SK-N-SH (cell line): ENCODE data around the gene ATAD3B. TPM values are rescaled to one million over a fixed set of nuclear protein-coding genes. Genes with fewer than 3 reads are reported as not detected.
A peak's percentile ranks its signal among the peaks of the same experiment; 100 is the strongest.

Source experiments
- CTCF ChIA-PET: fragments of 300-600, 350-600 bp; formaldehyde crosslinking; extraction: SDS; loops from one replicate; lab custom pipeline; 2021; lab: Yijun Ruan, JAX
- POLR2A ChIA-PET: fragments of 350-600 bp; sonication (Branson Sonifier 250); formaldehyde crosslinking; extraction: SDS; loops from one replicate; lab custom pipeline; 2020; ENCODE audit warnings: antibody characterized with exemption, inconsistent platforms; lab: Yijun Ruan, JAX
- DNase-seq: peaks from one replicate; pipeline ENCODE4 v3.0.0; 2012
- H2AFZ ChIP-seq: fragments of 200-600 bp; sonication (generic); 2 replicates; pipeline ENCODE4 v1.8.1; 2016; ENCODE audit warnings: antibody characterized with exemption, mild to moderate bottlenecking, low read depth
- H3F3A ChIP-seq: fragments of 200-600 bp; sonication (generic); replicated peaks from 2 replicates; pipeline ENCODE3; 2016; ENCODE audit warnings: antibody characterized with exemption, mild to moderate bottlenecking; ENCODE audit not compliant: insufficient read depth
- H3K27ac ChIP-seq, 2 experiments: fragments of 200-500 bp in 1 of 2; fragments of 200-600 bp in 1 of 2; sonication (Bioruptor generic) in 1 of 2; sonication (generic), shearing (Covaris generic) in 1 of 2; 2 replicates each; pipeline versions ENCODE4 v1.5.1 to v1.6.1; 2014 to 2016; ENCODE audit warnings: low read depth in 2 of 2, inconsistent platforms in 1 of 2, low read length in 1 of 2, mild to moderate bottlenecking in 1 of 2, mixed read lengths in 1 of 2
- H3K27me3 ChIP-seq: fragments of 200-600 bp; sonication (generic), shearing (Covaris generic); 2 replicates; pipeline ENCODE4 v1.6.1; 2016; ENCODE audit warnings: mixed run types; ENCODE audit not compliant: insufficient read depth
- H3K36me3 ChIP-seq, 2 experiments: fragments of 200-500 bp in 1 of 2; fragments of 200-600 bp in 1 of 2; sonication (Bioruptor generic) in 1 of 2; sonication (generic) in 1 of 2; replicated peaks in 1 of 2; 2 replicates each; pipeline versions ENCODE3 to v1.5.1; 2014 to 2016; ENCODE audit warnings: low read length in 1 of 2, mild to moderate bottlenecking in 1 of 2; ENCODE audit not compliant: insufficient read depth in 2 of 2, control insufficient read depth in 1 of 2
- H3K4me1 ChIP-seq, 2 experiments: fragments of 200-500 bp in 1 of 2; fragments of 200-600 bp in 1 of 2; sonication (Bioruptor generic) in 1 of 2; sonication (generic), shearing (Covaris generic) in 1 of 2; 2 replicates each; pipeline versions ENCODE4 v1.5.1 to v1.6.1; 2014 to 2016; ENCODE audit warnings: low read depth in 1 of 2, low read length in 1 of 2, mixed run types in 1 of 2; ENCODE audit not compliant: insufficient read depth in 2 of 2, control insufficient read depth in 1 of 2
- H3K4me2 ChIP-seq: fragments of 200-600 bp; sonication (generic), shearing (Covaris generic); 2 replicates; pipeline ENCODE4 v1.6.1; 2017; ENCODE audit warnings: mixed run types
- H3K4me3 ChIP-seq, 2 experiments: fragments of 200-500 bp in 1 of 2; fragments of 200-600 bp in 1 of 2; sonication (Bioruptor generic) in 1 of 2; sonication (generic), shearing (Covaris generic) in 1 of 2; 2 replicates each; pipeline versions ENCODE4 v1.5.1 to v1.8.1; 2014 to 2016; ENCODE audit warnings: low read depth in 2 of 2, inconsistent platforms in 1 of 2, low read length in 1 of 2, mild to moderate bottlenecking in 1 of 2, mixed read lengths in 1 of 2, moderate library complexity in 1 of 2
- H3K79me2 ChIP-seq: fragments of 200-600 bp; sonication (generic); 2 replicates; pipeline ENCODE4 v1.8.1; 2017; ENCODE audit warnings: mild to moderate bottlenecking; ENCODE audit not compliant: insufficient read depth
- H3K9ac ChIP-seq: fragments of 200-600 bp; sonication (generic); 2 replicates; pipeline ENCODE4 v1.6.1; 2017; ENCODE audit warnings: mixed run types
- H3K9me2 ChIP-seq: fragments of 200-600 bp; sonication (generic); 2 replicates; pipeline ENCODE4 v1.6.1; 2017; ENCODE audit warnings: mixed run types
- H3K9me3 ChIP-seq: fragments of 200-600 bp; sonication (generic); 2 replicates; pipeline ENCODE4 v1.6.1; 2017; ENCODE audit warnings: mixed run types, mild to moderate bottlenecking, moderate library complexity
- H4K20me1 ChIP-seq: fragments of 200-600 bp; sonication (generic); 2 replicates; pipeline ENCODE4 v1.6.1; 2017; ENCODE audit warnings: mild to moderate bottlenecking, mixed run types; ENCODE audit not compliant: insufficient read depth
- GABPA ChIP-seq: IDR thresholded peaks from 2 replicates; pipeline ENCODE4 v1.4.0; 2012; ENCODE audit warnings: low read depth, mild to moderate bottlenecking
- JUND ChIP-seq: IDR thresholded peaks from 2 replicates; pipeline ENCODE4 v1.4.0; 2012
- NFIC ChIP-seq: IDR thresholded peaks from 2 replicates; pipeline ENCODE4 v1.4.0; 2012; ENCODE audit warnings: borderline replicate concordance
- POLR2AphosphoS5 ChIP-seq: IDR thresholded peaks from 2 replicates; pipeline ENCODE4 v1.6.1; 2012; ENCODE audit warnings: low read depth, low read length
- RAD21 ChIP-seq: IDR thresholded peaks from 2 replicates; pipeline ENCODE4 v1.6.1; 2012; ENCODE audit warnings: mild to moderate bottlenecking, low read length
- RCOR1 ChIP-seq: fragments of 150-350 bp; IDR thresholded peaks from 2 replicates; pipeline ENCODE4 v1.6.1; 2017; ENCODE audit warnings: antibody characterized with exemption, low read length
- RXRA ChIP-seq: IDR thresholded peaks from 2 replicates; pipeline ENCODE4 v1.4.0; 2012; ENCODE audit warnings: low read depth, mild to moderate bottlenecking, borderline replicate concordance
- SMC3 ChIP-seq: IDR thresholded peaks from 2 replicates; pipeline ENCODE4 v1.6.1; 2012; ENCODE audit warnings: low read depth, low read length, improper control_type of control experiment
- TCF12 ChIP-seq: IDR thresholded peaks from 2 replicates; pipeline ENCODE4 v1.4.0; 2012
- WGBS: methylation state at CpG from one replicate; pipeline ENCODE4 v1.1.6; 2017; ENCODE audit warnings: low lambda C conversion rate; 5-methylcytosine and 5-hydroxymethylcytosine counted together
- polyA plus RNA-seq, 3 experiments: library from polyadenylated mRNA; depleted of rRNA; stranded (reverse); fragments of >200 nt; gene quantifications; 2 replicates each; pipeline ENCODE4 v1.2.3, GENCODE V29; 2012
- TF ChIP-seq, protein P1 (sequence below): fragments of 200-600 bp; sonication (generic); IDR thresholded peaks from 2 replicates; pipeline ENCODE4 v1.6.1; 2017; ENCODE audit warnings: antibody characterized with exemption, mild to moderate bottlenecking, moderate library complexity
- TF ChIP-seq, protein P2 (sequence below): IDR thresholded peaks from 2 replicates; pipeline ENCODE4 v1.6.1; 2012; ENCODE audit warnings: mild to moderate bottlenecking, low read depth, low read length, moderate library complexity
- TF ChIP-seq, protein P3 (sequence below): IDR thresholded peaks from 2 replicates; pipeline ENCODE4 v1.4.0; 2012; ENCODE audit warnings: low read depth

The ATAD3B gene
- polyA plus RNA-seq, 1 of the 3 experiments (the other 2 are of a cell fraction), result 71.6 TPM

- TF ChIP-seq RXRA (no peak), JUND (no peak)
Observed at GRCh38 chr1:1430992-1431844, 40.3 kb upstream of the ATAD3B start (continued).

- H3K9ac ChIP-seq, result no peak overlapping the region
- CTCF ChIA-PET, result interaction anchor here (2.1 kb wide), 1 partner anchor 9 kb away, joined by 6 read pairs; no protein-coding TSS in a partner anchor
- H2AFZ ChIP-seq, result no peak overlapping the region
- H3K4me1 ChIP-seq, result peaks cover 0 to 28% of the 10 kb centered on the region in 2 experiments; a peak in 1 of 4 replicates
- no peaks in the 10 kb centered on the region for H3K9me3 ChIP-seq
- POLR2A ChIA-PET, result interaction anchor here (1.1 kb wide), 1 partner anchor 24 kb away, joined by 3 read pairs; no protein-coding TSS in a partner anchor
- TF ChIP-seq RAD21 (no peak), GABPA (no peak), TCF12 (no peak), POLR2AphosphoS5 (no peak), NFIC (no peak), RCOR1 (no peak), SMC3 (no peak)
- TF ChIP-seq, protein P1, sequence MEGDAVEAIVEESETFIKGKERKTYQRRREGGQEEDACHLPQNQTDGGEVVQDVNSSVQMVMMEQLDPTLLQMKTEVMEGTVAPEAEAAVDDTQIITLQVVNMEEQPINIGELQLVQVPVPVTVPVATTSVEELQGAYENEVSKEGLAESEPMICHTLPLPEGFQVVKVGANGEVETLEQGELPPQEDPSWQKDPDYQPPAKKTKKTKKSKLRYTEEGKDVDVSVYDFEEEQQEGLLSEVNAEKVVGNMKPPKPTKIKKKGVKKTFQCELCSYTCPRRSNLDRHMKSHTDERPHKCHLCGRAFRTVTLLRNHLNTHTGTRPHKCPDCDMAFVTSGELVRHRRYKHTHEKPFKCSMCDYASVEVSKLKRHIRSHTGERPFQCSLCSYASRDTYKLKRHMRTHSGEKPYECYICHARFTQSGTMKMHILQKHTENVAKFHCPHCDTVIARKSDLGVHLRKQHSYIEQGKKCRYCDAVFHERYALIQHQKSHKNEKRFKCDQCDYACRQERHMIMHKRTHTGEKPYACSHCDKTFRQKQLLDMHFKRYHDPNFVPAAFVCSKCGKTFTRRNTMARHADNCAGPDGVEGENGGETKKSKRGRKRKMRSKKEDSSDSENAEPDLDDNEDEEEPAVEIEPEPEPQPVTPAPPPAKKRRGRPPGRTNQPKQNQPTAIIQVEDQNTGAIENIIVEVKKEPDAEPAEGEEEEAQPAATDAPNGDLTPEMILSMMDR, result no peak
- TF ChIP-seq, protein P2, sequence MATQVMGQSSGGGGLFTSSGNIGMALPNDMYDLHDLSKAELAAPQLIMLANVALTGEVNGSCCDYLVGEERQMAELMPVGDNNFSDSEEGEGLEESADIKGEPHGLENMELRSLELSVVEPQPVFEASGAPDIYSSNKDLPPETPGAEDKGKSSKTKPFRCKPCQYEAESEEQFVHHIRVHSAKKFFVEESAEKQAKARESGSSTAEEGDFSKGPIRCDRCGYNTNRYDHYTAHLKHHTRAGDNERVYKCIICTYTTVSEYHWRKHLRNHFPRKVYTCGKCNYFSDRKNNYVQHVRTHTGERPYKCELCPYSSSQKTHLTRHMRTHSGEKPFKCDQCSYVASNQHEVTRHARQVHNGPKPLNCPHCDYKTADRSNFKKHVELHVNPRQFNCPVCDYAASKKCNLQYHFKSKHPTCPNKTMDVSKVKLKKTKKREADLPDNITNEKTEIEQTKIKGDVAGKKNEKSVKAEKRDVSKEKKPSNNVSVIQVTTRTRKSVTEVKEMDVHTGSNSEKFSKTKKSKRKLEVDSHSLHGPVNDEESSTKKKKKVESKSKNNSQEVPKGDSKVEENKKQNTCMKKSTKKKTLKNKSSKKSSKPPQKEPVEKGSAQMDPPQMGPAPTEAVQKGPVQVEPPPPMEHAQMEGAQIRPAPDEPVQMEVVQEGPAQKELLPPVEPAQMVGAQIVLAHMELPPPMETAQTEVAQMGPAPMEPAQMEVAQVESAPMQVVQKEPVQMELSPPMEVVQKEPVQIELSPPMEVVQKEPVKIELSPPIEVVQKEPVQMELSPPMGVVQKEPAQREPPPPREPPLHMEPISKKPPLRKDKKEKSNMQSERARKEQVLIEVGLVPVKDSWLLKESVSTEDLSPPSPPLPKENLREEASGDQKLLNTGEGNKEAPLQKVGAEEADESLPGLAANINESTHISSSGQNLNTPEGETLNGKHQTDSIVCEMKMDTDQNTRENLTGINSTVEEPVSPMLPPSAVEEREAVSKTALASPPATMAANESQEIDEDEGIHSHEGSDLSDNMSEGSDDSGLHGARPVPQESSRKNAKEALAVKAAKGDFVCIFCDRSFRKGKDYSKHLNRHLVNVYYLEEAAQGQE, result no peak
- TF ChIP-seq, protein P3, sequence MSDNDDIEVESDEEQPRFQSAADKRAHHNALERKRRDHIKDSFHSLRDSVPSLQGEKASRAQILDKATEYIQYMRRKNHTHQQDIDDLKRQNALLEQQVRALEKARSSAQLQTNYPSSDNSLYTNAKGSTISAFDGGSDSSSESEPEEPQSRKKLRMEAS, result no peak
- TF ChIP-seq, all 33 proteins: peak for 0
- Histone ChIP-seq H3K27me3 (no peaks in the 10 kb centered on the region), H3K4me2 (no peak overlapping the region), H3K9me2 (no peaks in the 10 kb centered on the region), H3K27ac (no peak overlapping the region; a peak in 1 of 4 replicates), H3F3A (peaks cover 3% of the 10 kb centered on the region), H3K36me3 (no peaks in the 10 kb centered on the region), H3K79me2 (no peaks in the 10 kb centered on the region), H4K20me1 (no peaks in the 10 kb centered on the region), H3K4me3 (no peak overlapping the region)
- WGBS, result no CpG with 5 or more reads among the region's 5 CpGs
- DNase-seq, result peak; percentile 59
Observed at GRCh38 chr1:1431845-1432273, 39.7 kb upstream of the ATAD3B start.
